ENCODE data around the gene CASS4.

The CASS4 gene

DNA sequence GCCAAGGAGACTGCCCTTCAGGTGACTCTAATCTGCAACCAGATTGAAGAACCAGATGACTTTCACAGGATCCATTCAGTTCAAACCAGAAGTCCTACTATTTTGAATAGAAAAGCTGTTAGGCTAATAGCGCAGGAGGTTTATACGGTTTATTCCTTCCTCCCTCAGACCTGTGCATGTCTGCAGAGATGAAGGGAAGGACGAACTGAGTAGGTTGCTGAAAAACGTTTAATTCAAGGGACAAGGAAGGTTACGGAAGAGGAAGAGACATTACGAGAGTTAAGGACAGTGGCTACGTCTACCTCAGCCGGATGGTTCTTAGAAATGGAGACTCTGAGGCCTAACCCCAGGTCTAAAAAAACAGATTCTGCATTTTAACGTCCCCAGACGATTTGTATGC lies 21.0 kb upstream of the CASS4 start:
- H3K27ac ChIP-seq: no peak overlapping the region
- peaks cover 5% of the 10 kb centered on the region for H3K79me2 ChIP-seq
- no peaks in the 10 kb centered on the region for H3K36me3 ChIP-seq (ENCODE audit: control insufficient read depth, insufficient read depth, low read length)
- no peak overlapping the region for H3K4me2 ChIP-seq (ENCODE audit: low read length)
- H3K4me3 ChIP-seq (ENCODE audit: low read depth, low read length): no peak overlapping the region
- TF ChIP-seq, protein P1, sequence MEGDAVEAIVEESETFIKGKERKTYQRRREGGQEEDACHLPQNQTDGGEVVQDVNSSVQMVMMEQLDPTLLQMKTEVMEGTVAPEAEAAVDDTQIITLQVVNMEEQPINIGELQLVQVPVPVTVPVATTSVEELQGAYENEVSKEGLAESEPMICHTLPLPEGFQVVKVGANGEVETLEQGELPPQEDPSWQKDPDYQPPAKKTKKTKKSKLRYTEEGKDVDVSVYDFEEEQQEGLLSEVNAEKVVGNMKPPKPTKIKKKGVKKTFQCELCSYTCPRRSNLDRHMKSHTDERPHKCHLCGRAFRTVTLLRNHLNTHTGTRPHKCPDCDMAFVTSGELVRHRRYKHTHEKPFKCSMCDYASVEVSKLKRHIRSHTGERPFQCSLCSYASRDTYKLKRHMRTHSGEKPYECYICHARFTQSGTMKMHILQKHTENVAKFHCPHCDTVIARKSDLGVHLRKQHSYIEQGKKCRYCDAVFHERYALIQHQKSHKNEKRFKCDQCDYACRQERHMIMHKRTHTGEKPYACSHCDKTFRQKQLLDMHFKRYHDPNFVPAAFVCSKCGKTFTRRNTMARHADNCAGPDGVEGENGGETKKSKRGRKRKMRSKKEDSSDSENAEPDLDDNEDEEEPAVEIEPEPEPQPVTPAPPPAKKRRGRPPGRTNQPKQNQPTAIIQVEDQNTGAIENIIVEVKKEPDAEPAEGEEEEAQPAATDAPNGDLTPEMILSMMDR (IDR thresholded peaks at IDR 0.05): no peak
- H3K4me1 ChIP-seq: peaks cover 7% of the 10 kb centered on the region
- no peaks in the 10 kb centered on the region for H3K27me3 ChIP-seq (ENCODE audit: control insufficient read depth, insufficient read depth, low read length)
- no peaks in the 10 kb centered on the region for H3K9me3 ChIP-seq (ENCODE audit: control insufficient read depth, low read length)
- H3K9ac ChIP-seq: no peak overlapping the region
- H2AFZ ChIP-seq: peak overlapping the region; percentile 95

DNA sequence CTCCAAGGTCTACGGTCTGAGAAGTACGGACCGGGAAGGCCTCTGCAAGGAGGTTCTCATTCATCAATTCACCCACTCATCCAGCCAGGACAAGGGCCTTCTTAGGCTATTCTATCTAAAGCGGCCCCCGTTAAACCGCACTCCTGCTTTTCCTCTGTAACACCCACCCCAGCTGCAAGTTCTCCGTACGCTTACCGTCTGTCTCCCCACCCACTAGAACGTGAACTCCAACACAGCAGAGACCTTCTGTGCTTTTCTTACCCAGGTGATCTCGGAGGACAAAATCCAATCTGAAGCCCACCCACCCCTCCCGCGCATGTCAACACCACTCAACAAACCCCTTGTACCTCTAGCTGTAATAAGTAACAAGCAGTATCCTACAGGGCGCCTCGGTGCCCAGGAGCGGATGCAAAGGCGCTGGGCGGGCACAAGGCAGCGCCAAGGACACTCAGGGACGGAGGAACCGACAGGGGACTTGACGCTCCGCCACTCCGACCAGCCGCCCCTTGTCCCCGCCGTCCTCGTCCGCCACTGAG lies 20.4 kb upstream of the CASS4 start:
- Histone ChIP-seq H3K9ac (no peak overlapping the region), H3K4me2 (ENCODE audit: low read length) (peak overlapping the region; percentile 86), H3K79me2 (peaks cover 5% of the 10 kb centered on the region), H2AFZ (peak overlapping the region; percentile 95), H3K9me3 (ENCODE audit: control insufficient read depth, low read length) (no peaks in the 10 kb centered on the region), H3K4me1 (peaks cover 7% of the 10 kb centered on the region), H3K27ac (peak overlapping the region; percentile 82), H3K36me3 (ENCODE audit: control insufficient read depth, insufficient read depth, low read length) (no peaks in the 10 kb centered on the region), H3K27me3 (ENCODE audit: control insufficient read depth, insufficient read depth, low read length) (no peaks in the 10 kb centered on the region), H3K4me3 (ENCODE audit: low read depth, low read length) (peak overlapping the region; percentile 63)
- TF ChIP-seq, protein P1 (IDR thresholded peaks at IDR 0.05): no peak

DNA sequence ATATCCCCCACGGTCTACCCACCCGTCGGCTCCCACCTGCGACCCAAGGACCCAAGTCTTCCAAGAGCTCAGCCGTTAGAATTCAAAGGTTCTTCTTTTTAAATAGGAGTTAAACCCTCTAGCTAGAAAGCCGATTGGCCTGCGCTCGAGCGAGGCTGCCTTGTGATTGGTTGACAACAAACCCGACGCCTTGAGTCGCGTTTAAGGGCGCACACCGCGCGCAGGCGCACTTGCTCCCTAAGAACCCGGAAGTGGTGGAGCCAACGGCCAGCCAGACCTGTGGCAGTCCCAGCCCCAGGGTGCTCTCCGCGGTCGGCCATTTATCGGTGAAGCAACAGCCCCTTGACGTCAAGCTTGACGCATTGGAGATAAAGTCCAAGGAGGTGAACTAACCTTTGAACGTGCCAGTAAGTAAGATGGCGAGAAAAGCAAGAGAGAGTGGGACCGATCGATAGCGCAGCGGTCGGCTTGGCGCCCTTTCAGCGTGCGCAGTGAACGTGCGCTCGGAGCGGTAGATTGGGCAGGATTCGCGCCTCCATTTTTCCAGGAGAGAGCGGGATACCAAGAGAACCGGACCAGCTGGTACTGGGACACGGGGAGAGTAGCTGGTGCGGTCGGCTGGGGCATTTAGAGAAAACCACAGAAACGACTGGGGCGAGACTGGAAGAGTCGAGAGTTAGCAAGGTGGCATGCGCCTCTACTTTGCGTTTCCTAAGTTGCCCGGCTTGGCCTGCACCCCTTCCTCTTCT lies 19.8 kb upstream of the CASS4 start, which contains the start of the genes AURKA and CSTF1:
TSS of gene AURKA (minus strand) at position 84 of the 749 bp plus-strand sequence. CDS start 4,018 bp downstream, outside the sequence.
TSS of gene CSTF1 (plus strand) at position 514 of the 749 bp plus-strand sequence. CDS start 2,908 bp downstream, outside the sequence.
- Histone ChIP-seq H3K4me1 (peaks cover 7% of the 10 kb centered on the region), H3K9me3 (ENCODE audit: control insufficient read depth, low read length) (no peaks in the 10 kb centered on the region), H3K36me3 (ENCODE audit: control insufficient read depth, insufficient read depth, low read length) (no peaks in the 10 kb centered on the region), H3K4me3 (ENCODE audit: low read depth, low read length) (peak within 1 kb of the TSS; percentile 63), H3K9ac (peak within 1 kb of the TSS; percentile 40), H3K27ac (peak within 1 kb of the TSS; percentile 82), H3K4me2 (ENCODE audit: low read length) (peak within 1 kb of the TSS; percentile 86), H2AFZ (peak within 1 kb of the TSS; percentile 95), H3K79me2 (peaks cover 5% of the 10 kb centered on the region), H3K27me3 (ENCODE audit: control insufficient read depth, insufficient read depth, low read length) (no peaks in the 10 kb centered on the region)
- TF ChIP-seq, protein P1 (IDR thresholded peaks at IDR 0.05): no peak

DNA sequence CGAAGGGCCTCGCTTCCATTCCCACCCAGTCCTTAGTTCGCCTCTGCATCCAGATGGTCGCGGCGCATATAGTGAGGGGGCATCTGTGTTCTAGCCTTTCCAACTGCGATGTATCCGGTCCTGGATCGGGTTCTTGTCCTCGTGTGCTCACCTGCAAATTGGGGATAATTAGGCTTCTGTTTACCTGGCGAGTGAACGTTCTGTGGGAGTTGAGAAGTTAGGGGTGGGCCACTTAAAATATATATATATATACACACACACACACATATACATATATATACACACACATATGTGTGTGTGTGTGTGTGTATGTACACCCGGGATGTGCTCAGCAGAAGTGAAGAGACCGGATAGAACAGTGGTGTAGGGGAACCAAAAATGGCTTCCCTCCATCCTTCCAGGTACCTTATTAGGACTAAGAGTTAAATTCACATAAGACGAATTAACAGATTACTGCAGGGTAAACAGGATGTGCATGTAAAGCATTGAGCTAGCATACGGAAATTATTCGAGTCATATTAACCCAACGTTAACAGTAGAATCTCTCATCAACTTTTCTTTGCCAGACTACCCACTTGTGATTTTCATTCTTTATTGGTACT lies 19.1 kb upstream of the CASS4 start:
- H3K4me1 ChIP-seq: peaks cover 7% of the 10 kb centered on the region
- peak overlapping the region; percentile 82 for H3K27ac ChIP-seq
- no peaks in the 10 kb centered on the region for H3K36me3 ChIP-seq (ENCODE audit: control insufficient read depth, insufficient read depth, low read length)
- H3K4me2 ChIP-seq (ENCODE audit: low read length): peak overlapping the region; percentile 74
- peak overlapping the region; percentile 95 for H2AFZ ChIP-seq
- TF ChIP-seq, protein P1 (IDR thresholded peaks at IDR 0.05): no peak
- no peaks in the 10 kb centered on the region for H3K9me3 ChIP-seq (ENCODE audit: control insufficient read depth, low read length)
- H3K9ac ChIP-seq: peak overlapping the region; percentile 40
- H3K79me2 ChIP-seq: peaks cover 5% of the 10 kb centered on the region
- H3K4me3 ChIP-seq (ENCODE audit: low read depth, low read length): peak overlapping the region; percentile 63
- no peaks in the 10 kb centered on the region for H3K27me3 ChIP-seq (ENCODE audit: control insufficient read depth, insufficient read depth, low read length)
